ENCODE data around the gene FBN1.

DNA sequence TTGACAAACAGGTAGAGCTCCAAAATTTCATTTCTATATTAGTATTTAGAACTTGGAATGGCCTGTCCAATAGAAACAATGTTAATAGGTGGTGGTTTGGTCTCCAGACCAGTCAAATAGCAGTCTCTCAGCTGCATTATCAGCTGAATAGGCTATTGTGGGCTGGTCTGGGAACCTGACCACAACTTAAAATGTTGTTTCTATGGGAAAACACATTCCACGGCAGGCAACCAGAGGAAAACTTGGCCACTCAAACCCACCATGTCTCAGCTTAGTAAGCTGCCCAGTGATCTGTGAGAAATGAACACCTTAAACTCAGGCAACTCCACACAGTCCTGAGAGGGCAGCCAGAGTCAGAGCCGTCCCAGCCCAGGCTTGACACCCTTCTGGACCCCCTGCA is 20.4 kb downstream of the FBN1 start:
- TF ChIP-seq EZH2 (IDR thresholded peaks at IDR 0.05) = no peak
- no peak for TF ChIP-seq POLR2AphosphoS5 (IDR thresholded peaks at IDR 0.05; ENCODE audit: borderline replicate concordance, low read depth, low read length)
- no peak for TF ChIP-seq FOXP2 (optimal IDR thresholded peaks at IDR 0.05; ENCODE audit: control extremely low read depth, extremely low read length, insufficient read depth)
